HG02588 (cell line): Measurements from ENCODE around the gene HYDIN.

Experiments used
- ATAC-seq: cut with Tn5 transposase; IDR thresholded peaks from one replicate; pipeline ENCODE4 v1.9.1; 2021; ENCODE audit warnings: mild to moderate bottlenecking, moderate library complexity; ENCODE audit not compliant: unreplicated experiment

The HYDIN gene

DNA sequence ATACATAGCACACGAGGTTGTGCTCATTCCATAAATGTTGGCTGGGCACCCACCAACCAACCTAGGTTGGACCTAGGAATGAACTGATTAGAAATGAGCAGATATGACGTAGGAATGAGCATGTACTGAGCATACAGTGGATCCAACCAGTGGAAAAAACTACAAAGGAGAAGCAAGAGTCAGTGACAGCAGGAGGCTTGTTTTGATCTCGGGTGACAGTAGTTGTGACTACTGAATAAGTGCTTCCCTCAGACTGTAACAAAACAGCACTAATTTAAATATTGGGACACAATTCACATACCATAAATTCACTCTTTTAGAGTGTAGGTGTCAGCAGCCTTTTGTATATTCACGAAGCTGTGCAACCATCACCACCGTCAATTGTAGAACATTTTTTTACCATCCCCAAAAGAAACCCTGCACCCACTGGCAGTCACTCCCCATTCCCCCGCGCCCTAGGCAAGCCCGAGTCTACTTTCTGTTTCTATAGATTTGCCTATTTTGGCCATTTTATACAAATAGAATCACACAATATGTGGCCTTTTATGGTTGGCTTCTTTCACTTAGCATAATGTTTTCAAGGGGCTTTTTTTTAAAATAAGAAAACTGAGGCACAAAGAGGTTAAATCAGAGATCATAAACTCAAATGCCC, 436.5 kb downstream of the HYDIN start:
- ATAC-seq = peak; percentile 39

- ATAC-seq = no peak
Measured at GRCh38 chr16:70790815-70791214, 439.7 kb downstream of the HYDIN start.

DNA sequence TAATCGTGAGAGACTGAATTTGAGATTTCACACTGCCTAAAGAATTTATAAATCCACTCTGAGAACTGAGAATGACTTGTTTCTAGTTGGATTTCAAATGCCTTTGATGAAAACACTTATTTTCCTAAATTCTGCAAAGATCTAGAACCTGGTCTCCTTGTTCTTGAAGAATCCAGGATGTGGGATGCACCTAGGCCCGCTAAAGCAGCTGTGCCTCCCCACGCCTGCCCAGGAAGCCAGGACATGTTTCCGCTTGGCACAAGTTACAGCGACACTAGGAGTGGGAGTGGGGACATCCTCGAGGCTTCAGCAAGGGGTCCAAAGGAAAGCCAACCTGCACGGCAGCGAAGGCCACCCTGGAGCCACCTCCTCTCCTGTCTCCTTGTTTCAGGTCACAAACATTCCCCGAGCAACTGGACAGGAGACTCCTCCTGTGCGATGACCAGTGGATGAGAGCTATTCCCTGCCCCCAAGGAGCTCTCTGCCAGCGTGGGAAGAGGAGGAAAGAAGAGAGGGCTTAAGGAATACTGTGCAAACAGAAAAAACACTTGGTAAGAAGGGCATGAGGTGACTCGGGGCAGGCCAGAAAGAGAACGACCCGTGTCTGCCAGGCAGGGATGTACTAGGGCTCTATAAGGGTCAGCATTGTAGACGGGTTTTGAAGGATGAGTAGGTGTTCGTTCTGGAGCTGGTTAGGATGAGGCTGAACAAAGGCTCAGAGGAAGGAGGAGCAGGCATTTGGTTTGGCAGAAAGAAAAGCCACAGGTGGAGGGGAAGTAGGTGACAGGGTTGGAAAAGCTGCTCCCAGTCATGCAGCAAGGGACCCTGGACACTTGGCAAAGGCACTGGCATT, 440.7 kb downstream of the HYDIN start:
- ATAC-seq = no peak

GRCh38 chr16:70788668-70789594, 441.6 kb downstream of the HYDIN start:
- ATAC-seq = no peak

DNA sequence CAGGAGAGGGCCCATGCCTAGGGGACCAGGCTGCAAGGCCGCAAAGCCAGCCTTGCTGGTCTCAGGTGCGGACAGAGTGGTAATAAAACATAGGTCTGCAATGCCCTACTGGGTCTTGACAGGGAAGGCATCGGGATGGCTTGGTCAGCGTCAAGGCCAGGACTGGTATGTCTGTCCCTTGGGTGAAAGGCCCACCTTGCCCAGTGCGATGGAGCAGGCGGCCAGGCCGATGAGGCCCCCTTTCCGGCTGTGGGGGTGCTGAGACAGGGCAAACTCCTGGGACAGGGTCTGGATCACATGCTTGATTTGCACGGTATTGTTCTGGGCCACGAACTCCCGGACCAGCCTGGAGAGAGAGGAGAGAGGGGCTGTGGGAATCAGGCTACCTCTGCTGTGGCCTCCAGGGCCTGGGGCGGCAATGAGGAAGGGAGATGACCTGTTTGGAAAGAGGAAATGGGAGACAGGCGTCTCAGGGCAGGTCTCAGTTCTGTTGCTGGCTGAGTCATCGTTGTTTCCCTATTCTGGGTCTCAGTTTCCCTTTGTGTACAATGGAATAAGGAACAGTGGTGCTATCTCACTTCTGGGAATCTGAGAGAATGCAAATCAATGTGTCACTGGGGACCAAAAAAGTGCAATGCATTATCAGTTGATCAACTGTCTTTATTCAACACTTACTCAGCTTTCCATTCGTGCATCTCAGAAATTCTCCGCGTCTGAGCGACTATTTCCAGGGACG, 444.3 kb downstream of the HYDIN start:
- no peak for ATAC-seq

- ATAC-seq = no peak
Measured at GRCh38 chr16:70784692-70785555, 445.6 kb downstream of the HYDIN start.

DNA sequence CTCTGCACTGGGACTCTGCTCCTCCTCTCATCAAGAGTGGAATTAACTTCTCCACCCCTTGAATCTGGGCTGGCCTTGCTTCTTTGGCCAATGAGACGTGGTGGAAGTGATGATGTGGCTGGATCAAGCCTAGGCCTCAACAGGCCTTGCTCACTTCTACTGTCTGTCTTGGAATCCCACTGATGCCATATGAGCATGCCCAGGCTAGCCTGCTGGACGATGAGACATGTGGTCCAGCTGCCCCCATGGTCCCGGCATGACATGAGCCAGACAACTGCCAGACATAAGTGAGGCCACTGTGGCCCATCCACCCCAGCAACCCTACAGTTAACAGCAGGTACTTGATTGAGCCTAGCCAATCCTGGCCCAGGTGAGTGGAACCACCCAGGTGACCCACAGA, 448.3 kb downstream of the HYDIN start:
- no peak for ATAC-seq

- no peak for ATAC-seq
Measured at GRCh38 chr16:70781800-70782199, 448.7 kb downstream of the HYDIN start.

- no peak for ATAC-seq
Measured at GRCh38 chr16:70780546-70780945, 450.0 kb downstream of the HYDIN start.

DNA sequence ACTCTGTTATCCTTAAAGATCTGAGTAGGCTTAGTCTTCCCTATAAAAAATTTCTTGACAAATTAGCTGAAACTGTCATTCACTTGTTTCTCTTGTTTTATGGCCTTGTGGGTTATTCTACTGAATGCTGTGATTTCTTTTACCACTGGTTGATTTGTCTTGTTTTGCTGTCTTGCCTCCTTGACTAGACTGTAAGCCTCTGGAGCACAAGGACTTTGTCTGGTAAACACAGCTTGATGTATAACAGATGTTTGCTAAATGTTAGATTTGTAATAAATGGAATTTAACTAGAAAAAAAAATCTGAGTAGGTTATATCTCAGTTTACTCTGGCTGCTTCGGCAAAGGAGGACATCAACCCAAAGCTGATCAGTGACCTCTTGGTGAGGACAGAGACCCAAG, 451.2 kb downstream of the HYDIN start:
- no peak for ATAC-seq

GRCh38 chr16:70778901-70779309, 451.6 kb downstream of the HYDIN start:
- no peak for ATAC-seq

- no peak for ATAC-seq
Measured at GRCh38 chr16:70777973-70778406, 452.5 kb downstream of the HYDIN start.

GRCh38 chr16:70777496-70777895, 453.0 kb downstream of the HYDIN start:
- no peak for ATAC-seq

DNA sequence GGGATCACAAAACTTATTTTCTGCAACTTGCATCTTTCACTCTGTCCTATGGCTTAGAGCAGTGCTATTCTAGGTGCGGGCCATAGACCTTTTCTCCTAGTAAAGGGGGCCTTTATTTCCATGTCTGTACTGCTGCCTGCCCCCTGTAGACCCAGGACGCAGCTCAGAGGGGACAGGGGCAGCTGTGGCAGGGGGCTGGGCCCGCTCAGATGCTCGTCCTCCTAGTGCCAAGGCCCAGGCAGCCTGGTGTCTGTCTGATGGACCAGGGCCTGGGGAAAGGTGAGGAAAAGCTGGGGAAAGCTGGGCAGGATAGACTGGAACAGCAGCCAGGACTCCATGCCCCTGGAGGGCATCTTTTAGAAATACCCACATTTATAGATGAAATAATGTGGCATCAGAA, 455.1 kb downstream of the HYDIN start:
- ATAC-seq = no peak

GRCh38 chr16:70774261-70774660, 456.3 kb downstream of the HYDIN start:
- ATAC-seq = no peak

DNA sequence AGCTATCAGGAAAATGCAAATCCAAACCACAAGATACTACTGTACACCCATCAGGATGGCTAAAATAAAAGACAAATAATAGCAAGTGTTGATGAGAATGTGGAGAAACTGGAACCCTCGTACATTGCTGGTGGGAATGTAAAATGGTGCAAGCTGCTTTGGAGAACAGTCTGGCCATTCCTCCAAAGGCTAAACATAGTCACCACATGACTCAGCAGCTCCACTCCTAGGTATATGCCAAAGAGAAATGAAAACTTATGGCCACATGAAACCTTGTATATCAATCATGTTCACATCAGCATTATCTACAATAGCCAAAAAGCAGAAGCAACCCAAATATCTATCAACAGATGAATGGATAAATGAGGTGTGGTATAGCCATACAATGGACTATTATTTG, 458.0 kb downstream of the HYDIN start:
- ATAC-seq = no peak

GRCh38 chr16:70770626-70771552, 459.6 kb downstream of the HYDIN start:
- ATAC-seq = peak; percentile 64

DNA sequence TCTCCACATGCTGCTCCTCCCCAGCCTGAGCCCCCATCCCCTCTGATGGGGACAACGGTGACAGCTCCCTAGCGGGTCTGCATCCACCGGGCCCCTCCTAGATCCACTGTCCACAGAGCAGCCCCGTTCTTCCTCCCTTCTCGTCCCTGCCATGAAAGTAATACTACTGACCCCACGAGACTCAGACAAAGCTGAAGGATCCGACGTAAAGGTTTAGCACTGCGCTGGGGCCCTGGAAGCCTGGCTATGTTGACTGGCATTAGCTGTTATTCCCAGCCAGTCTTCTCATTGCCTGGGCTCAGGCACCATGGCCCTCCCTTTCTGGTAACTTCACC, 460.3 kb downstream of the HYDIN start:
- no peak for ATAC-seq

GRCh38 chr16:70769761-70770160, 460.8 kb downstream of the HYDIN start:
- ATAC-seq = no peak
